IMR-90 (cell line): ENCODE measurements around the gene NEMF. TPM values are rescaled to one million over a fixed set of nuclear protein-coding genes. Genes with fewer than 3 reads are reported as not detected.

Source experiments
- ATAC-seq: fragments of 200-7000 bp; cut with Tn5 transposase; 2 replicates; pipeline ENCODE4 v1.9.1; 2020; ENCODE audit warnings: low read depth, mild to moderate bottlenecking, moderate library complexity
- BruUV-seq: library from RNA; stranded (reverse); fragments of 400-500 nt; replicated peaks from 2 replicates; lab custom pipeline; 2021; lab: Mats Ljungman, UMichigan
- CTCF ChIA-PET: fragments of 300-600 bp; formaldehyde crosslinking; extraction: SDS; loops from one replicate; lab custom pipeline; 2021; ENCODE audit warnings: antibody characterized with exemption; lab: Yijun Ruan, JAX
- POLR2A ChIA-PET: fragments of 300-600 bp; sonication (Branson Sonifier 250); formaldehyde crosslinking; loops from one replicate; lab custom pipeline; 2022; ENCODE audit warnings: antibody characterized with exemption; ENCODE audit not compliant: unreplicated experiment; lab: Charles Lee
- DNase-seq: peaks from one replicate; pipeline ENCODE4 v3.0.0; 2013
- H2AFZ ChIP-seq: replicated peaks from 2 replicates; pipeline ENCODE3; 2013; ENCODE audit warnings: low read length, mild to moderate bottlenecking; ENCODE audit not compliant: poor library complexity
- H2AK5ac ChIP-seq: 2 replicates; pipeline ENCODE4 v1.6.1; 2013; ENCODE audit warnings: low read depth, low read length, inconsistent platforms
- H2AK9ac ChIP-seq: replicated peaks from 2 replicates; pipeline ENCODE3; 2013; ENCODE audit warnings: mild to moderate bottlenecking, low read depth, low read length, moderate library complexity; ENCODE audit not compliant: poor library complexity
- H2BK120ac ChIP-seq: 2 replicates; pipeline ENCODE4 v1.6.1; 2013; ENCODE audit warnings: low read depth, low read length, inconsistent platforms
- H2BK15ac ChIP-seq: 3 replicates; pipeline ENCODE4 v1.6.1; 2013; ENCODE audit warnings: low read depth, low read length, inconsistent platforms
- H2BK20ac ChIP-seq: 2 replicates; pipeline ENCODE4 v1.6.1; 2013; ENCODE audit warnings: low read depth, mild to moderate bottlenecking, inconsistent platforms, low read length, moderate library complexity
- H2BK5ac ChIP-seq: 2 replicates; pipeline ENCODE4 v1.6.1; 2013; ENCODE audit warnings: mild to moderate bottlenecking, low read depth, low read length, inconsistent platforms; ENCODE audit not compliant: poor library complexity, severe bottlenecking
- H3K14ac ChIP-seq: replicated peaks from 2 replicates; pipeline ENCODE4 v1.6.1; 2013; ENCODE audit warnings: low read depth, low read length, inconsistent platforms
- H3K18ac ChIP-seq: 2 replicates; pipeline ENCODE4 v1.6.1; 2013; ENCODE audit warnings: low read depth, low read length, control low read depth
- H3K23ac ChIP-seq: 2 replicates; pipeline ENCODE4 v1.6.1; 2013; ENCODE audit warnings: low read depth, low read length, inconsistent platforms
- H3K27ac ChIP-seq: 2 replicates; pipeline ENCODE4 v1.5.1; 2013; ENCODE audit warnings: mild to moderate bottlenecking, control low read depth, low read length; ENCODE audit not compliant: insufficient read depth
- H3K27me3 ChIP-seq: 2 replicates; pipeline ENCODE4 v1.6.1; 2013; ENCODE audit warnings: low read length; ENCODE audit not compliant: control insufficient read depth, insufficient read depth
- H3K36me3 ChIP-seq: 2 replicates; pipeline ENCODE4 v1.6.1; 2013; ENCODE audit warnings: low read length, mixed read lengths; ENCODE audit not compliant: control insufficient read depth, insufficient read depth
- H3K4ac ChIP-seq: 2 replicates; pipeline ENCODE4 v1.6.1; 2013; ENCODE audit warnings: low read depth, low read length, inconsistent platforms
- H3K4me1 ChIP-seq: 2 replicates; pipeline ENCODE4 v1.6.1; 2013; ENCODE audit warnings: low read length, mixed read lengths; ENCODE audit not compliant: control insufficient read depth, insufficient read depth
- H3K4me2 ChIP-seq: 2 replicates; pipeline ENCODE4 v1.6.1; 2013; ENCODE audit warnings: low read depth, mild to moderate bottlenecking, control low read depth, low read length, moderate library complexity
- H3K4me3 ChIP-seq: 2 replicates; pipeline ENCODE4 v1.5.1; 2013; ENCODE audit warnings: low read depth, mild to moderate bottlenecking, control low read depth, low read length, moderate library complexity; ENCODE audit not compliant: insufficient read depth
- H3K56ac ChIP-seq: 2 replicates; pipeline ENCODE4 v1.6.1; 2013; ENCODE audit warnings: low read length, inconsistent platforms; ENCODE audit not compliant: insufficient read depth; ENCODE audit errors: extremely low read depth
- H3K79me1 ChIP-seq, 2 experiments: 2 replicates each; pipeline ENCODE4 v1.6.1; 2013; ENCODE audit warnings: low read length in 2 of 2, inconsistent platforms in 1 of 2, low read depth in 1 of 2
- H3K9ac ChIP-seq: 2 replicates; pipeline ENCODE4 v1.6.1; 2013; ENCODE audit warnings: low read depth, low read length, control low read depth
- H3K9me1 ChIP-seq: 2 replicates; pipeline ENCODE4 v1.6.1; 2013; ENCODE audit warnings: low read length, inconsistent platforms; ENCODE audit not compliant: insufficient read depth
- H3K9me3 ChIP-seq: 2 replicates; pipeline ENCODE4 v1.6.1; 2013; ENCODE audit warnings: low read length; ENCODE audit not compliant: control insufficient read depth, insufficient read depth
- H4K20me1 ChIP-seq: 2 replicates; pipeline ENCODE4 v1.6.1; 2013; ENCODE audit warnings: low read length, inconsistent platforms; ENCODE audit not compliant: insufficient read depth
- H4K5ac ChIP-seq: 2 replicates; pipeline ENCODE4 v1.6.1; 2013; ENCODE audit warnings: mild to moderate bottlenecking, low read depth, low read length, control low read depth
- H4K8ac ChIP-seq, 2 experiments: 2 replicates each; pipeline ENCODE4 v1.6.1; 2013; ENCODE audit warnings: low read depth in 2 of 2, low read length in 2 of 2, control low read depth in 1 of 2, inconsistent platforms in 1 of 2
- H4K91ac ChIP-seq: 2 replicates; pipeline ENCODE4 v1.6.1; 2013; ENCODE audit warnings: low read depth, low read length, inconsistent platforms; ENCODE audit not compliant: insufficient read depth
- CEBPB ChIP-seq: IDR thresholded peaks from 2 replicates; pipeline ENCODE4 v1.6.1; 2012; ENCODE audit warnings: low read depth, low read length, improper control_type of control experiment
- CTCF ChIP-seq: conservative IDR thresholded peaks from 2 replicates; pipeline ENCODE4 v1.5.1; 2012; ENCODE audit warnings: mild to moderate bottlenecking, low read depth, low read length, improper control_type of control experiment
- ELK1 ChIP-seq: fragments of 150-350 bp; IDR thresholded peaks from 2 replicates; pipeline ENCODE4 v1.6.1; 2016; ENCODE audit warnings: low read depth, mild to moderate bottlenecking, low read length, moderate library complexity, borderline replicate concordance
- FOS ChIP-seq: fragments of 150-350 bp; IDR thresholded peaks from 2 replicates; pipeline ENCODE4 v1.6.1; 2016; ENCODE audit warnings: low read depth, low read length
- MAFK ChIP-seq: IDR thresholded peaks from 2 replicates; pipeline ENCODE4 v1.6.1; 2012; ENCODE audit warnings: low read depth, low read length, improper control_type of control experiment
- MAZ ChIP-seq: IDR thresholded peaks from 2 replicates; pipeline ENCODE4 v1.6.1; 2012; ENCODE audit warnings: low read depth, mild to moderate bottlenecking, low read length, improper control_type of control experiment, moderate library complexity, borderline replicate concordance
- MXI1 ChIP-seq: IDR thresholded peaks from 2 replicates; pipeline ENCODE4 v1.6.1; 2012; ENCODE audit warnings: low read depth, mild to moderate bottlenecking, low read length, moderate library complexity, borderline replicate concordance
- POLR2A ChIP-seq: IDR thresholded peaks from 2 replicates; pipeline ENCODE4 v1.6.1; 2012; ENCODE audit warnings: mild to moderate bottlenecking, low read depth, low read length
- RCOR1 ChIP-seq: IDR thresholded peaks from 2 replicates; pipeline ENCODE4 v1.6.1; 2012; ENCODE audit warnings: mild to moderate bottlenecking, low read length, improper control_type of control experiment; ENCODE audit not compliant: insufficient replicate concordance
- RFX5 ChIP-seq: IDR thresholded peaks from 2 replicates; pipeline ENCODE4 v1.8.0; 2012; ENCODE audit warnings: low read depth, mild to moderate bottlenecking, low read length, moderate library complexity
- SMC3 ChIP-seq: fragments of 150-350 bp; IDR thresholded peaks from 2 replicates; pipeline ENCODE4 v1.6.1; 2016; ENCODE audit warnings: low read depth, mild to moderate bottlenecking, antibody characterized with exemption, low read length, moderate library complexity
- WGBS, 2 experiments: methylation state at CpG; one replicate each; pipeline versions ENCODE4 v1.1.5 to v1.1.7; 2013; ENCODE audit warnings: missing lambda C conversion rate in 2 of 2; ENCODE audit not compliant: insufficient read length in 1 of 2; ENCODE audit errors: extremely low coverage in 2 of 2; 5-methylcytosine and 5-hydroxymethylcytosine counted together
- dilution Hi-C: fragments of 300-500 bp; cut with HindIII; formaldehyde crosslinking; loops from one replicate; pipeline ENCODE4 v1.14.3; 2018; ENCODE audit warnings: low sequenced_read_pairs; ENCODE audit not compliant: unreplicated experiment
- in situ Hi-C: fragments of 300-500 bp; cut with MboI; formaldehyde crosslinking; loops from 3 replicates; pipeline ENCODE4 v1.14.3; 2019; ENCODE audit warnings: low sequenced_read_pairs, inconsistent platforms, mixed read lengths
- intact Hi-C: fragments of 100-400 bp; cut with micrococcal nuclease; formaldehyde crosslinking; loops from 2 replicates; pipeline ENCODE4 v1.10.0; 2022
- polyA plus RNA-seq, 3 experiments: library from polyadenylated mRNA; depleted of rRNA; stranded (reverse); fragments of >200 nt; gene quantifications; 2 replicates each; pipeline ENCODE4 v1.2.3, GENCODE V29; 2012; ENCODE audit warnings: low replicate concordance in 1 of 3
- total RNA-seq: library from RNA; depleted of rRNA; stranded (reverse); fragments of >200 nt; gene quantifications from 2 replicates; pipeline ENCODE4 v1.2.3, GENCODE V29; 2012

The NEMF gene
- total and polyA plus RNA-seq, 2 of the 4 experiments (the other 2 are of a cell fraction) = 19.5 to 30.5 TPM

DNA sequence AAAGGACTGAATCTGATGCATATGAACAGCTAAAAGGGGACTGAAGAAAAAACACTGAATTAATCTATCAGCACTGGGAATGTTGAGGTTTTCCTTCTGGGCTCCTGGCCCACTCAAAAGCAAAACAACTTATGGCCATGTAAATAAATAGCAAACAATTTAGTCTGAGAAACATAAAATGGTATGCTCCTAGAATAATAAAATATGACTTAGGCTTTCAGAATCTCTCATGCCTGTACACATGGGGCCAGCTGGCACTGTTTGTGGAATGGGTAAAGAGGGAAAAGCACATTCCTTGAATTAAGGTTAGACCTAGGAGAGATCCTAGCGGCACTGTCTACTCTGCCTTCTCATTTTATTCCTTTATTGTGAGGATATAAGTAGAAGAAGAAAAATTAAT is 78.5 kb downstream of the NEMF start:
- Histone ChIP-seq H3K4me3 (no peak overlapping the region), H4K5ac (no peak overlapping the region), H2BK5ac (no peak overlapping the region), H2BK15ac (no peak overlapping the region), H2BK120ac (no peak overlapping the region), H3K23ac (no peak overlapping the region), H3K9me3 (no peaks in the 10 kb centered on the region), H3K14ac (no peak overlapping the region), H3K4me1 (peaks cover 7% of the 10 kb centered on the region), H2AFZ (no peak overlapping the region), H4K91ac (no peak overlapping the region), H4K8ac (no peak overlapping the region), H3K9ac (no peak overlapping the region), H3K4ac (no peak overlapping the region), H3K9me1 (peaks cover 5% of the 10 kb centered on the region), H2AK5ac (no peak overlapping the region), H3K27me3 (no peaks in the 10 kb centered on the region), H3K27ac (no peak overlapping the region), H2BK20ac (no peak overlapping the region), H3K79me1 (peaks cover 14 to 21% of the 10 kb centered on the region in 2 experiments), H2AK9ac (no peak overlapping the region), H4K20me1 (peaks cover 11% of the 10 kb centered on the region; the same call in 1 of the 2 replicates), H3K4me2 (no peak overlapping the region), H3K18ac (no peak overlapping the region), H3K36me3 (peaks cover 18% of the 10 kb centered on the region), H3K56ac (no peak overlapping the region)
- ChIA-PET POLR2A (no interaction called here), CTCF (no interaction called here)
- WGBS, 2 experiments = no CpG with 5 or more reads among the region's 1 CpG
- in situ Hi-C loops = loop anchor here (25.0 kb wide), 1 partner anchor 312 kb away; no protein-coding TSS in a partner anchor
- TF ChIP-seq RFX5 = no peak
- no peak for TF ChIP-seq CEBPB
- TF ChIP-seq RCOR1 = no peak
- no peak for TF ChIP-seq MAFK
- TF ChIP-seq ELK1 = no peak
- no peak for TF ChIP-seq CTCF
- TF ChIP-seq FOS = no peak
- no peak for TF ChIP-seq POLR2A
- TF ChIP-seq SMC3 = no peak
- no peak for TF ChIP-seq MXI1
- TF ChIP-seq MAZ = no peak
- no TSS peak for BruUV-seq
- ATAC-seq = peak; percentile 65
- dilution Hi-C loops = no loop called here
- peak; percentile 40 for DNase-seq
- intact Hi-C loops = loop anchor here (1.0 kb wide), 1 partner anchor 140 kb away; no protein-coding TSS in a partner anchor
